ENCODE data around the gene FBXL7.

The FBXL7 gene

GRCh38 chr5:15585128-15585527, 85.1 kb downstream of the FBXL7 start:
- DNase-seq (ENCODE audit: low spot score in 2 of 2): no peak
- H3K4me3 ChIP-seq: no peak overlapping the region
- in situ Hi-C loops (cut with MboI; ENCODE audit: low sequenced_read_pairs): no loop called here
- H3K9me3 ChIP-seq: no peaks in the 10 kb centered on the region
- H3K27me3 ChIP-seq (ENCODE audit: low read depth): no peaks in the 10 kb centered on the region
- no peaks in the 10 kb centered on the region for H3K4me1 ChIP-seq
- no peaks in the 10 kb centered on the region for H3K36me3 ChIP-seq (replicated peaks)

- Histone ChIP-seq H3K27me3 (ENCODE audit: low read depth) (no peaks in the 10 kb centered on the region), H3K36me3 (replicated peaks) (no peaks in the 10 kb centered on the region), H3K4me1 (no peaks in the 10 kb centered on the region), H3K9me3 (no peaks in the 10 kb centered on the region), H3K4me3 (no peak overlapping the region)
- no peak for DNase-seq (ENCODE audit: low spot score in 2 of 2)
- in situ Hi-C loops (cut with MboI; ENCODE audit: low sequenced_read_pairs): no loop called here
Observed at GRCh38 chr5:15585841-15586591, 86.0 kb downstream of the FBXL7 start.

- Histone ChIP-seq H3K27me3 (ENCODE audit: low read depth) (no peaks in the 10 kb centered on the region), H3K36me3 (replicated peaks) (no peaks in the 10 kb centered on the region), H3K9me3 (no peaks in the 10 kb centered on the region), H3K4me1 (peaks cover 4% of the 10 kb centered on the region), H3K4me3 (no peak overlapping the region)
- in situ Hi-C loops (cut with MboI; ENCODE audit: low sequenced_read_pairs): no loop called here
- DNase-seq (ENCODE audit: low spot score in 2 of 2): no peak
Observed at GRCh38 chr5:15587916-15588315, 87.9 kb downstream of the FBXL7 start.

- in situ Hi-C loops (cut with MboI; ENCODE audit: low sequenced_read_pairs): no loop called here
- peaks cover 4% of the 10 kb centered on the region for H3K4me1 ChIP-seq
- DNase-seq (ENCODE audit: low spot score in 2 of 2): peak in 1 of 2 experiments; percentile 47
- no peaks in the 10 kb centered on the region for H3K36me3 ChIP-seq (replicated peaks)
- H3K27me3 ChIP-seq (ENCODE audit: low read depth): no peaks in the 10 kb centered on the region
- no peaks in the 10 kb centered on the region for H3K9me3 ChIP-seq
- H3K4me3 ChIP-seq: no peak overlapping the region
Observed at GRCh38 chr5:15592728-15593127, 92.7 kb downstream of the FBXL7 start.

GRCh38 chr5:15594977-15595568, 95.1 kb downstream of the FBXL7 start:
- DNase-seq (ENCODE audit: low spot score in 2 of 2): peak in 1 of 2 experiments; percentile 13
- in situ Hi-C loops (cut with MboI; ENCODE audit: low sequenced_read_pairs): no loop called here
- Histone ChIP-seq H3K4me1 (peaks cover 4% of the 10 kb centered on the region), H3K4me3 (no peak overlapping the region), H3K27me3 (ENCODE audit: low read depth) (no peaks in the 10 kb centered on the region), H3K9me3 (no peaks in the 10 kb centered on the region), H3K36me3 (replicated peaks) (no peaks in the 10 kb centered on the region)

- H3K9me3 ChIP-seq: no peaks in the 10 kb centered on the region
- DNase-seq (ENCODE audit: low spot score in 2 of 2): peak in 1 of 2 experiments; percentile 6
- in situ Hi-C loops (cut with MboI; ENCODE audit: low sequenced_read_pairs): no loop called here
Observed at GRCh38 chr5:15595929-15596328, 95.9 kb downstream of the FBXL7 start.

GRCh38 chr5:15596936-15597335, 97.0 kb downstream of the FBXL7 start:
- Histone ChIP-seq H3K4me1 (peaks cover 16% of the 10 kb centered on the region), H3K27me3 (ENCODE audit: low read depth) (no peaks in the 10 kb centered on the region), H3K36me3 (replicated peaks) (no peaks in the 10 kb centered on the region), H3K4me3 (no peak overlapping the region), H3K9me3 (no peaks in the 10 kb centered on the region)
- DNase-seq (ENCODE audit: low spot score in 2 of 2): no peak
- in situ Hi-C loops (cut with MboI; ENCODE audit: low sequenced_read_pairs): no loop called here

More at GRCh38 chr5:15595929-15596328, 95.9 kb downstream of the FBXL7 start:
- Histone ChIP-seq H3K36me3 (replicated peaks) (no peaks in the 10 kb centered on the region), H3K4me3 (no peak overlapping the region), H3K4me1 (peaks cover 13% of the 10 kb centered on the region), H3K27me3 (ENCODE audit: low read depth) (no peaks in the 10 kb centered on the region)

GRCh38 chr5:15597804-15598203, 97.8 kb downstream of the FBXL7 start:
- Histone ChIP-seq H3K27me3 (ENCODE audit: low read depth) (no peaks in the 10 kb centered on the region), H3K9me3 (no peaks in the 10 kb centered on the region), H3K4me3 (no peak overlapping the region), H3K36me3 (replicated peaks) (no peaks in the 10 kb centered on the region), H3K4me1 (peaks cover 12% of the 10 kb centered on the region)
- DNase-seq (ENCODE audit: low spot score in 2 of 2): no peak
- in situ Hi-C loops (cut with MboI; ENCODE audit: low sequenced_read_pairs): no loop called here

GRCh38 chr5:15598294-15598902, 98.4 kb downstream of the FBXL7 start:
- Histone ChIP-seq H3K4me3 (no peak overlapping the region), H3K36me3 (replicated peaks) (no peaks in the 10 kb centered on the region), H3K9me3 (no peaks in the 10 kb centered on the region), H3K4me1 (peaks cover 12% of the 10 kb centered on the region), H3K27me3 (ENCODE audit: low read depth) (no peaks in the 10 kb centered on the region)
- DNase-seq (ENCODE audit: low spot score in 2 of 2): peak; percentile 13 to 73
- in situ Hi-C loops (cut with MboI; ENCODE audit: low sequenced_read_pairs): no loop called here

- Histone ChIP-seq H3K9me3 (no peaks in the 10 kb centered on the region), H3K4me3 (no peak overlapping the region), H3K27me3 (ENCODE audit: low read depth) (no peaks in the 10 kb centered on the region), H3K4me1 (peaks cover 12% of the 10 kb centered on the region), H3K36me3 (replicated peaks) (no peaks in the 10 kb centered on the region)
- no peak for DNase-seq (ENCODE audit: low spot score in 2 of 2)
- in situ Hi-C loops (cut with MboI; ENCODE audit: low sequenced_read_pairs): no loop called here
Observed at GRCh38 chr5:15600035-15600434, 100.1 kb downstream of the FBXL7 start.

- peak; percentile 69 to 87 for DNase-seq (ENCODE audit: low spot score in 2 of 2)
- no peaks in the 10 kb centered on the region for H3K9me3 ChIP-seq
- no peaks in the 10 kb centered on the region for H3K27me3 ChIP-seq (ENCODE audit: low read depth)
- H3K4me3 ChIP-seq: no peak overlapping the region
- H3K4me1 ChIP-seq: peaks cover 12% of the 10 kb centered on the region
- no peaks in the 10 kb centered on the region for H3K36me3 ChIP-seq (replicated peaks)
- in situ Hi-C loops (cut with MboI; ENCODE audit: low sequenced_read_pairs): no loop called here
Observed at GRCh38 chr5:15601274-15601673, 101.3 kb downstream of the FBXL7 start.

GRCh38 chr5:15601853-15602252, 101.9 kb downstream of the FBXL7 start:
- no peak overlapping the region for H3K4me3 ChIP-seq
- in situ Hi-C loops (cut with MboI; ENCODE audit: low sequenced_read_pairs): no loop called here
- H3K27me3 ChIP-seq (ENCODE audit: low read depth): no peaks in the 10 kb centered on the region
- H3K4me1 ChIP-seq: peaks cover 12% of the 10 kb centered on the region
- DNase-seq (ENCODE audit: low spot score in 2 of 2): no peak
- H3K36me3 ChIP-seq (replicated peaks): no peaks in the 10 kb centered on the region
- H3K9me3 ChIP-seq: no peaks in the 10 kb centered on the region

- no peaks in the 10 kb centered on the region for H3K36me3 ChIP-seq (replicated peaks)
- no peaks in the 10 kb centered on the region for H3K27me3 ChIP-seq (ENCODE audit: low read depth)
- H3K4me3 ChIP-seq: no peak overlapping the region
- in situ Hi-C loops (cut with MboI; ENCODE audit: low sequenced_read_pairs): no loop called here
- no peak for DNase-seq (ENCODE audit: low spot score in 2 of 2)
- peaks cover 12% of the 10 kb centered on the region for H3K4me1 ChIP-seq
- no peaks in the 10 kb centered on the region for H3K9me3 ChIP-seq
Observed at GRCh38 chr5:15604986-15605385, 105.0 kb downstream of the FBXL7 start.

GRCh38 chr5:15606197-15606596, 106.2 kb downstream of the FBXL7 start:
- no peak for DNase-seq (ENCODE audit: low spot score in 2 of 2)
- in situ Hi-C loops (cut with MboI; ENCODE audit: low sequenced_read_pairs): no loop called here
- no peak overlapping the region for H3K4me3 ChIP-seq
- no peaks in the 10 kb centered on the region for H3K36me3 ChIP-seq (replicated peaks)
- H3K27me3 ChIP-seq (ENCODE audit: low read depth): no peaks in the 10 kb centered on the region
- H3K4me1 ChIP-seq: 0 out of 2 replicates have a peak, but pooled peaks cover 2% of the 10 kb centered on the region
- H3K9me3 ChIP-seq: no peaks in the 10 kb centered on the region
